ENCODE data around the gene NLRP13. TPM values are rescaled to one million over a fixed set of nuclear protein-coding genes. Genes with fewer than 3 reads are reported as not detected.

The NLRP13 gene
- total RNA-seq, 1 experiment from 2014 or later = not detected

DNA sequence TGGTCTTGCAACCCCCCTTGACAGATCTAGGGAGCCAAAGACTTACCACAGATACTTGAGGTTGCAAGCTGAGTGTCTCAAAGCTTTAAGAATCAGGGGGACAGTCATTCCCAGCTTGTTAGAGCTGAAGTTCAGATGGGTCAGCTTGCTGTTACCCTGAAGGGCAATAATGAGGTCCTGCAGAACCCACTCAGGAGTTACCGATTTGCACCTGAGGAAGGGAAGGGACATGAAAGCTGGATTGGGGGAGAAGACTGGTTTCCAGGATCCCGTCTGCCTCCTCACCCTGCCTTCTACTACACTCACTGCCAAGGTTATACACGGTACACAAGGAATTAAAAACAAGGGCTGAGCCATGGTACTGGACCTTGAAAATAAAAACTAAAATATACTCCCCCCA lies 24.4 kb downstream of the NLRP13 start:
- DNase-seq (ENCODE audit: low read depth, low spot score) = no peak
- in situ Hi-C loops (cut with HindIII; ENCODE audit: low pct_unique_long_range_greater_than_20kb, low sequenced_read_pairs) = no loop called here

DNA sequence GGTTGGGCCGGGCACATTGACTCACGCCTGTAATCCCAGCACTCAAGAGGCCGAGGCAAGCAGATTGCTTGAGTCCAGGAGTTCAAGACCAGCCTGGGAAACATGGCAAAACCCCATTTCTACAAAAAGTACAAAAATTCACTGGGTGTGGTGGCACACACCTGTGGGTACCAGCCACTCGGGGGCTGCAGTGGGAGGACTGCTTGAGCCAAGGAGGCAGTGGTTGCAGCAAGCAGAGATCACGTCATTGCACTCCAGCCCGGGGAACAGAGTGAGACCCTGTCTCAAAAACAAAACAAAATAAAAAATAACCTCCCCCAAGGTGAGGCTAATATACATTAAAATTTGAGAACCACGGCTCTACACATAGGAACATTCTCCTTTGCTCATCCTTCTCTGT lies 24.9 kb downstream of the NLRP13 start:
- in situ Hi-C loops (cut with HindIII; ENCODE audit: low pct_unique_long_range_greater_than_20kb, low sequenced_read_pairs) = no loop called here
- DNase-seq (ENCODE audit: low read depth, low spot score) = no peak

GRCh38 chr19:55902080-55902751 lies 29.9 kb downstream of the NLRP13 start:
- in situ Hi-C loops (cut with HindIII; ENCODE audit: low pct_unique_long_range_greater_than_20kb, low sequenced_read_pairs) = no loop called here
- no peak for DNase-seq (ENCODE audit: low read depth, low spot score)

DNA sequence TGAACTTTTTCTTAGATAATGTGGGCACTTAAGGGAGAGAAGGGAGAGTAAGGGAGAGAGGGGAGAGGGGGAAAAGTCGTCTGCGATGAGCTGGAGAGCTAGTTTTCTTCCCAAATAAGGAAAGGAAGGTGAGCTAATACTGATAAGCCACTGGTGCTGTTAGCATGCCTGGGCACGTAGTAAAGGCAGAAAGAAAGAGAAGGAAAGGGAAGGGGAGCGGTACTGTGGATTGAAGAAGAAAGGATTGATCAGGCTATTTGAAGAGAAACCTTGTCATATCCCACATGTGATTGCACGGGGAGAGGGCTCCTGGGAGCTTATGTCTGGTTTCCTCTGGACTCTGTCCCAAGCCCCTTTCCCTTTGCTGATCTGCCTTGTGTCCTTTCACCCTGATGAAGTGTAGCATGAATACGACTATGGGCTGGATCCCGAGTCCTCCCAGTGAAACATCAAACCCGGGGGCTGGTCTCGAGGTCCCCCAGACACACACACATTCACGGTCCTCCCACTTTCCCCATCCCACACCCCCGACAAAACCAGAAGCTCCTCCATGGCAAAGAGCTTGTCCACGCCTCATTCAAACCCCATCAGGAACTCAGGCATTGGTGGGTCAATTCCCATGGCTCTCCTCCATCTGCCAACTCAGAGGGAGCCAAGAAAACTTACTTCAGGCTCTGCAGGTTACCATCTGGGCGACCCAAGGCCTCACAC lies 30.6 kb downstream of the NLRP13 start:
- no peak for DNase-seq (ENCODE audit: low read depth, low spot score)

DNA sequence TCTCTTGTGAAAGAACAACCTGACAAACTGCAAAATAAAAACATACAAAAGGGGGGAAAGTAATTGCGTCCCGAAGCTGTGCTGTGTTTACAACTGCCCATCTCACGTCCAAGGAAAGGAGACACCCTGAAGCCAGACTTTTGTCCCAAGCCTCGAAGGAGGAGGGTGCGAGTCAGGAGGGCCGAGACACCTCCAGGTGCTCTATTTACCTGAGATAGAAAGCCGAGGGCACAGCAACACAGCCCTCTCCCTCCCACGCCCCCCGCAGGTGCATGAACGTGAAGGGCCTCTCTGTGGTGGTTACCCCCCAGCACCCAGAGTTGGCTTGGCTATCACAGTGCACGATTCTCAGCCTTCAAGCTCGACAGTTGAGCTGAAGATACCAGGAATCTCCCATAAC lies 33.2 kb downstream of the NLRP13 start:
- in situ Hi-C loops (cut with HindIII; ENCODE audit: low pct_unique_long_range_greater_than_20kb, low sequenced_read_pairs) = no loop called here

More for the DNA sequence above, 30.6 kb downstream of the NLRP13 start:
- in situ Hi-C loops (cut with HindIII; ENCODE audit: low pct_unique_long_range_greater_than_20kb, low sequenced_read_pairs) = no loop called here

DNA sequence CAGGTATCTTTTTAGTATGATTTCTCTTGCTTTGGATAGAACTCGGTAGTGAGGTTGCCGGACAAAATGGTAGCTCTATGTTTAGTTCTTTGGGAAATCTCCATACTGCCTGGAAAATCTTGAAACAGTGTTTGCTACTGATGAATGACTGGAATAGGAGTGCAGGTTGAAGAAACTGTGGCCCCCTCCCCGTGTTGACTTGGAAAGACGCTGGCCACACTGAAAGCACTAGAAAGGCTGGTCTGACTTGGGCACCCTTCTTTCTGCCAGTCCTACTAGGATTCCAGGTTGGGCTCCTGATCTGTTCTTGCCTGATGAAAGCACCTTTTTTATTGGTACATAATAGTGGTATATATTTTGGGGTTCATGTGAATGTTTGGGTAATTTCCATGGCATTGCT lies 49.5 kb downstream of the NLRP13 start:
- no peak for DNase-seq (ENCODE audit: low read depth, low spot score)
- in situ Hi-C loops (cut with HindIII; ENCODE audit: low pct_unique_long_range_greater_than_20kb, low sequenced_read_pairs) = no loop called here

More for the DNA sequence above, 33.2 kb downstream of the NLRP13 start:
- no peak for DNase-seq (ENCODE audit: low read depth, low spot score)

DNA sequence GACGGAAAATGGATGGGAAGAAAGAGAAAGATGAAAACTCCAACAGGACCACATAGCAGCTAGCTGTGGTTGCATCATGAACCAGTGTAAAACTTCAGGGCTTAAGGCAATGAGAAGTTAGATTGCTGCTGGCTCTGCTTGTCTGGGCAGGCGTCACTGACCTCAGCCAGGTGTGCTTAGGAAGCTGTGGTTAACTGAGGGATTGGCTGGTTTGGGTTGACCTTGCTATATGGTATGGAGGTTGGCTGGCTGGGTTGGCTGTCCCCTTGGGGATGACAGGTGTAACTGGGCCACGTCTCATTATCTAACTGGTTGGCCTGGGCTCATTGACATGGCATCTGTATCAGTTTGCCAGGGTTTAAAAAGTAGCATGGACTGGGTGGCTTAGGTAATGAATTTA lies 54.9 kb downstream of the NLRP13 start:
- in situ Hi-C loops (cut with HindIII; ENCODE audit: low pct_unique_long_range_greater_than_20kb, low sequenced_read_pairs) = no loop called here
- no peak for DNase-seq (ENCODE audit: low read depth, low spot score)

DNA sequence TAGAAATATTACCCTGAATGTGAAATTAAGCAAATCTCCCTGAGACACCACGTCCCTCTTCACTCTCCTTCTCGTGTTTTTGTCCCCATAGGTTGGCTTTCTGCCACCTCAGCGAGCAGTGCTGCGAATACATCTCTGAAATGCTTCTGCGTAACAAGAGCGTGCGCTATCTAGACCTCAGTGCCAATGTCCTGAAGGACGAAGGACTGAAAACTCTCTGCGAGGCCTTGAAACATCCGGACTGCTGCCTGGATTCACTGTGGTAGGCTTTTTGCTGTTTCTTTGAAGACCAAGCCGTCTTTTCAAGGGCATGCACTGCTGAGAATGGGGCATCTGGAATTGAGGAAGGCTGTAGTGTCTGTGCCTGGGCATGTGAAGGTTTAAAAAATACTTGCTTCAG lies 61.4 kb downstream of the NLRP13 start:
- in situ Hi-C loops (cut with HindIII; ENCODE audit: low pct_unique_long_range_greater_than_20kb, low sequenced_read_pairs) = no loop called here
- DNase-seq (ENCODE audit: low read depth, low spot score) = no peak

DNA sequence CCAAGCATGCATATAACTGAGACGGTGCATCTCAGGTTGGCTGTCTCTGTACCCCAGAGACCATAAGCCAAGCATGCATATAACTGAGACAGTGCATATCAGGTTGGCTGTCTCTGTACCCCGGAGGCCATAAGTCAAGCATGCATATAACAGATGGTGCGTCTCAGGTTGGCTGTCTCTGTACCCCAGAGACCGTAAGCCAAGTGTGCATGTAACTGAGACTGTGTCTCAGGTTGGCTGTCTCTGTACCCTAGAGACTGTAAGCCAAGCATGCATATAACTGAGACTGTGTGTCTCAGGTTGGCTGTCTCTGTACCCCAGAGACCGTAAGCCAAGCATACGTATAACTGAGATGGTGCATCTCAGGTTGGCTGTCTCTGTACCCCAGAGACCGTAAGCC lies 65.0 kb downstream of the NLRP13 start:
- no peak for DNase-seq (ENCODE audit: low read depth, low spot score)

GRCh38 chr19:55866521-55866920 lies 65.6 kb downstream of the NLRP13 start:
- in situ Hi-C loops (cut with HindIII; ENCODE audit: low pct_unique_long_range_greater_than_20kb, low sequenced_read_pairs) = no loop called here
- DNase-seq (ENCODE audit: low read depth, low spot score) = no peak

More for the DNA sequence above, 65.0 kb downstream of the NLRP13 start:
- in situ Hi-C loops (cut with HindIII; ENCODE audit: low pct_unique_long_range_greater_than_20kb, low sequenced_read_pairs) = no loop called here

- no peak for DNase-seq (ENCODE audit: low read depth, low spot score)
- in situ Hi-C loops (cut with HindIII; ENCODE audit: low pct_unique_long_range_greater_than_20kb, low sequenced_read_pairs) = no loop called here
These were observed 73.2 kb downstream of the NLRP13 start for GRCh38 chr19:55858969-55859368.

DNA sequence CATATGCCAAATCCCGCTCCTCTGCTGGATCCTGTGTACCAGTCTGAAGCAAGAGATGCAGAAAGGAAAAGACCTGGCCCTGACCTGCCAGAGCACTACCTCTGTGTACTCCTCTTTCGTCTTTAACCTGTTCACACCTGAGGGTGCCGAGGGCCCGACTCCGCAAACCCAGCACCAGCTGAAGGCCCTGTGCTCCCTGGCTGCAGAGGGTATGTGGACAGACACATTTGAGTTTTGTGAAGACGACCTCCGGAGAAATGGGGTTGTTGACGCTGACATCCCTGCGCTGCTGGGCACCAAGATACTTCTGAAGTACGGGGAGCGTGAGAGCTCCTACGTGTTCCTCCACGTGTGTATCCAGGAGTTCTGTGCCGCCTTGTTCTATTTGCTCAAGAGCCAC lies 73.7 kb downstream of the NLRP13 start:
- in situ Hi-C loops (cut with HindIII; ENCODE audit: low pct_unique_long_range_greater_than_20kb, low sequenced_read_pairs) = no loop called here
- DNase-seq (ENCODE audit: low read depth, low spot score) = no peak

DNA sequence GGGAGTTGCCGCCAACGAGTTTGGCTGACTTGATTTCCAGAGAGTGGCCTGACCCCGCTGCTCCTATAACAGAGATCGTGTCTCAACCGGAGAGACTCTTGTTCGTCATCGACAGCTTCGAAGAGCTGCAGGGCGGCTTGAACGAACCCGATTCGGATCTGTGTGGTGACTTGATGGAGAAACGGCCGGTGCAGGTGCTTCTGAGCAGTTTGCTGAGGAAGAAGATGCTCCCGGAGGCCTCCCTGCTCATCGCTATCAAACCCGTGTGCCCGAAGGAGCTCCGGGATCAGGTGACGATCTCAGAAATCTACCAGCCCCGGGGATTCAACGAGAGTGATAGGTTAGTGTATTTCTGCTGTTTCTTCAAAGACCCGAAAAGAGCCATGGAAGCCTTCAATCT lies 74.2 kb downstream of the NLRP13 start:
- no peak for DNase-seq (ENCODE audit: low read depth, low spot score)
- in situ Hi-C loops (cut with HindIII; ENCODE audit: low pct_unique_long_range_greater_than_20kb, low sequenced_read_pairs) = no loop called here

DNA sequence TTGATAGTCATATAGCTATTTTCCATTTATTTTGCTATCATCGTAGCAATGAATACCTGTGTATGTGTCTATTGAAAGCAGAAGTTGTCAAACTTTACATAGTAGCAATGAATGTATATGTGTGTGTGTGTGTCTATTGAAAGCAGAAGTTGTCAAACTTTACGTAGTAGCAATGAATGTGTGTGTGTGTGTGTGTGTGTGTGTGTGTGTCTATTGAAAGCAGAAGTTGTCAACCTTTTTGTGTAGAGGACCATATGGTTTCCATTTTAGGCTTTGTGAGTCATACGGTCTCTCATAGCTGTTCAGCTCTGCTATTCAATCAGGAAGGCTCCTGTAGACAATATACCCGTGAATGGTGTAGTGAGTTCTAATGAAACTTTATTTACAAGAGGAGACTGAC lies 75.0 kb downstream of the NLRP13 start:
- in situ Hi-C loops (cut with HindIII; ENCODE audit: low pct_unique_long_range_greater_than_20kb, low sequenced_read_pairs) = no loop called here
- no peak for DNase-seq (ENCODE audit: low read depth, low spot score)

GRCh38 chr19:55855160-55855559 lies 77.0 kb downstream of the NLRP13 start:
- no peak for DNase-seq (ENCODE audit: low read depth, low spot score)
- in situ Hi-C loops (cut with HindIII; ENCODE audit: low pct_unique_long_range_greater_than_20kb, low sequenced_read_pairs) = no loop called here

Other genes starting within 250 kb of the NLRP13 start
- gene NLRP9, start 193.9 kb downstream of the NLRP13 start, total RNA-seq (2014; rRNA removed; shearing (Covaris generic)) = not detected in 2 replicates
- not detected in 2 replicates for gene RFPL4A, start 173.2 kb downstream of the NLRP13 start, total RNA-seq (2014; rRNA removed; shearing (Covaris generic))
- gene RFPL4AL1, start 163.2 kb downstream of the NLRP13 start, total RNA-seq (2014; rRNA removed; shearing (Covaris generic)) = not detected in 2 replicates
- 0.21 and 0.37 TPM in 2 replicates for gene NLRP11, start 100.3 kb downstream of the NLRP13 start, total RNA-seq (2014; rRNA removed; shearing (Covaris generic))
- 0.11 and 0.55 TPM in 2 replicates for gene NLRP4, start 95.8 kb downstream of the NLRP13 start, total RNA-seq (2014; rRNA removed; shearing (Covaris generic))
- not detected in 2 replicates for gene NLRP8, start 15.5 kb upstream of the NLRP13 start, total RNA-seq (2014; rRNA removed; shearing (Covaris generic))
- not detected in 2 replicates for gene NLRP5, start 54.4 kb upstream of the NLRP13 start, total RNA-seq (2014; rRNA removed; shearing (Covaris generic))
- gene ZNF787, start 189.0 kb upstream of the NLRP13 start, total RNA-seq (2014; rRNA removed; shearing (Covaris generic)) = 30.4 and 31.7 TPM in 2 replicates
- gene ZNF444, start 209.0 kb upstream of the NLRP13 start, total RNA-seq (2014; rRNA removed; shearing (Covaris generic)) = 8.0 and 14.6 TPM in 2 replicates
- gene GALP, start 243.7 kb upstream of the NLRP13 start, total RNA-seq (2014; rRNA removed; shearing (Covaris generic)) = not detected in 2 replicates